ENCODE data around the gene PPP2R3B. TPM values are rescaled to one million over a fixed set of nuclear protein-coding genes. Genes with fewer than 3 reads are reported as not detected.

Gene PPP2R3B
- total and polyA plus RNA-seq, 11 donors, result 60.9 to 186 (median 113) TPM

- ATAC-seq, result no peak
- no peak for TF ChIP-seq POLR2A (IDR thresholded peaks at IDR 0.05)
- TF ChIP-seq CTCF (IDR thresholded peaks at IDR 0.05), result no peak
- peak in 1 of 5 donors; percentile 11 for DNase-seq
- Histone ChIP-seq H3K36me3 (peaks cover 0 to 23% (median 3%) of the 10 kb centered on the region in 9 donors), H3K4me1 (peaks cover 0 to 13% (median 5%) of the 10 kb centered on the region in 12 donors), H3K27me3 (no peaks in the 10 kb centered on the region), H3K9me3 (no peaks in the 10 kb centered on the region), H3K27ac (no peak overlapping the region), H3K4me3 (no peak overlapping the region)
- 81 to 87% (median 84%) methylated on average over 20 of the region's 20 CpGs for WGBS, 4 donors
- intact Hi-C loops (cut with DNase I), result no loop called here
These were observed 36.6 kb downstream of the PPP2R3B start for GRCh38 chrX:350148-350533.

- ATAC-seq (no peak), DNase-seq (peak in 1 of 5 donors; percentile 6)
- intact Hi-C loops (cut with DNase I), result no loop called here
- no peak for TF ChIP-seq POLR2A (IDR thresholded peaks at IDR 0.05)
- TF ChIP-seq CTCF (IDR thresholded peaks at IDR 0.05), result no peak
- 76 to 82% (median 79%) methylated on average over 10 of the region's 10 CpGs for WGBS, 4 donors
- Histone ChIP-seq H3K27me3 (no peaks in the 10 kb centered on the region), H3K27ac (peak overlapping the region in 4 of 12 donors; percentile 40 to 54 (median 50)), H3K9me3 (no peaks in the 10 kb centered on the region), H3K4me1 (peaks cover 0 to 13% (median 5%) of the 10 kb centered on the region in 12 donors), H3K36me3 (peaks cover 0 to 24% (median 7%) of the 10 kb centered on the region in 9 donors), H3K4me3 (no peak overlapping the region)
These were observed 37.0 kb downstream of the PPP2R3B start for GRCh38 chrX:349702-350101.

GRCh38 chrX:349196-349595 lies 37.5 kb downstream of the PPP2R3B start:
- H3K9me3 ChIP-seq, result no peaks in the 10 kb centered on the region
- TF ChIP-seq POLR2A (IDR thresholded peaks at IDR 0.05) (no peak), CTCF (IDR thresholded peaks at IDR 0.05) (no peak)
- peaks cover 0 to 13% (median 5%) of the 10 kb centered on the region in 12 donors for H3K4me1 ChIP-seq
- 52 to 69% (median 59%) methylated on average over 18 of the region's 18 CpGs for WGBS, 4 donors
- no peaks in the 10 kb centered on the region for H3K27me3 ChIP-seq
- ATAC-seq (peak; percentile 29 to 63 (median 54)), DNase-seq (peak in 3 of 5 donors; percentile 25 to 54 (median 39))
- H3K27ac ChIP-seq, result peak overlapping the region in 8 of 12 donors; percentile 4 to 54 (median 44)
- H3K4me3 ChIP-seq, result no peak overlapping the region
- peaks cover 0 to 28% (median 12%) of the 10 kb centered on the region in 9 donors for H3K36me3 ChIP-seq
- intact Hi-C loops (cut with DNase I), result no loop called here

DNA sequence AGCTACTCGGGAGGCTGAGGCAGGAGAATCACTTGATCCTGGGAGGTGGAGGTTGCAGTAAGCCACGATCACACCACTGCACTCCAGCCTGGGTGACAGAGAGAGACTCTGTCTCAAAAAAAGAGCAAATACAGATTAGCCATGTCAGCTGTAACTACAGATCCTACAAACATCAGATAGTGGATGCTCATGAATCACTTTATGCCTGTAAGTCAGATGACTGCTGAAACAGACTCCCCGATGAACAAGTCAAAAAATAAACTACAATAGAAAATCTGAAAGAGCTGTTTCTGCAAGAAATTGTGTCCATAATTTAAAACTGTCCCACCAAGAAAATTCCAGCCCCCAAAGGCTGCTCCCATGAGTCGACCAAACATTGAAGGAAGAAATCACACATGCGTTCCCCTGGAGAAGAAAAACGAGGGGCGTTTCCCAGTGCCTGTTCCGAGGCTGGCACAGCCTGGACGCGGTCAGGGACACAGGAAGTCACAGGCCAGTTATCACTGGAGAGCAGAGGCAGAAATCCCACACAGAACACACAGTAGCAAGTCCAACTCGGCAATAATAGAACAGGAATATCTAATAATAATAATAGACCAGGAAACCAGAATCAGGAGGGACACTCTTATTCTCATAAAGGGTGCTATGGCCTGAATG lies 38.1 kb downstream of the PPP2R3B start:
- Histone ChIP-seq H3K4me1 (peaks cover 0 to 13% (median 5%) of the 10 kb centered on the region in 12 donors), H3K27ac (peak overlapping the region in 8 of 12 donors; percentile 4 to 54 (median 44)), H3K9me3 (no peaks in the 10 kb centered on the region), H3K36me3 (peaks cover 0 to 29% (median 12%) of the 10 kb centered on the region in 9 donors), H3K27me3 (no peaks in the 10 kb centered on the region), H3K4me3 (no peak overlapping the region)
- DNase-seq (peak in 2 of 5 donors; percentile 25 to 42), ATAC-seq (peak in 3 of 4 donors; percentile 30 to 76 (median 57))
- 41 to 58% (median 47%) methylated on average over 11 of the region's 11 CpGs for WGBS, 4 donors
- intact Hi-C loops (cut with DNase I), result no loop called here
- TF ChIP-seq CTCF (IDR thresholded peaks at IDR 0.05) (no peak), POLR2A (IDR thresholded peaks at IDR 0.05) (no peak)

Measured in heart left ventricle (tissue), 16 donors.